ENCODE data around the gene SEPTIN8.

Gene SEPTIN8

GRCh38 chr5:132762246-132763000 lies 14.6 kb downstream of the SEPTIN8 start:
- DNase-seq = no peak

DNA sequence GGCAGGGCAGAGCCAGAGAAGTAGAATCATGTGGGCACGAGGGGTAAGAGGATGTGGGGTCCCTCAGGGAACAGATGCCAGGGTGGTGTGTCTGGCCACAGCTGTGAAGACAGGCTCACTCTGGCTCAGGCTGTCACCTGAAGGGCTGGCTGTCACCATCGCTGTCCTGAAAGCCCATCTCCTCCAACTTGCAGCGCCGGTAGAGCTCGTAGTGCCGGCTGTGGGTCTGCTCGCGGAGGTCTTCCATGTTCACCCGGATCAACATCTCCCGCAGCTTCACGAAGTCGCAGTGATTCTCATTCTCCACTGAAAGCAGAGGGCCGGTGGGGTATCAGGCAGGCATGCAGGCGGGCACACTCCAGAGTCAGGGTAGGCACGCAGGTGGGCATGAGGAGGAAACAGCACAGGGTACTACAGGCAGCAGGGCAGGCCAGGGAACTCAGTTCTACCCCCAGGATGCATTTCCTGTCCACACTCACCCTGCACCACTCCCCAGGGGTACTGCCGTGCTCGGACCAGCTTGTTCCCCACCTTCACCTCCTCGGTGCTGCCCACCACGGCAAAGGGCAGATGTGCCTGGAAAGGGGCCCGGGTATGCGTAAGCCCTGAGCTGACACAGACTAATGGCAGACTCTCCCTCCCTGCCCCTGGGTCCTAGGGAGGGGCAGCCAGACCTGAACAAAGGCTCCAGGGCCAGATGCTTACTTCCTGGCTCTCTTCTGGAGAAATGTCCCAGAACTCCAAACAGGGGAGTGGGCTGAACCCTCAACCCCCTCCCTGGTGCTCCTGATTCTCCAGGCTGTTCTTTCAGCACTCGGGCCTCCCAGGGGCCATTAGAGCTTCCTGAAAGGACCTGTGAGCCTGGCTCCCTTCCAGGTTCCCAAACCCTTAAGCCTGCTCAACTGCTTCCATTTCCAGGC lies 15.5 kb downstream of the SEPTIN8 start:
- no peak for DNase-seq

- DNase-seq = no peak
Observed at GRCh38 chr5:132760601-132761317, 16.3 kb downstream of the SEPTIN8 start.

- no peak for DNase-seq
Observed at GRCh38 chr5:132760049-132760420, 17.0 kb downstream of the SEPTIN8 start.

DNA sequence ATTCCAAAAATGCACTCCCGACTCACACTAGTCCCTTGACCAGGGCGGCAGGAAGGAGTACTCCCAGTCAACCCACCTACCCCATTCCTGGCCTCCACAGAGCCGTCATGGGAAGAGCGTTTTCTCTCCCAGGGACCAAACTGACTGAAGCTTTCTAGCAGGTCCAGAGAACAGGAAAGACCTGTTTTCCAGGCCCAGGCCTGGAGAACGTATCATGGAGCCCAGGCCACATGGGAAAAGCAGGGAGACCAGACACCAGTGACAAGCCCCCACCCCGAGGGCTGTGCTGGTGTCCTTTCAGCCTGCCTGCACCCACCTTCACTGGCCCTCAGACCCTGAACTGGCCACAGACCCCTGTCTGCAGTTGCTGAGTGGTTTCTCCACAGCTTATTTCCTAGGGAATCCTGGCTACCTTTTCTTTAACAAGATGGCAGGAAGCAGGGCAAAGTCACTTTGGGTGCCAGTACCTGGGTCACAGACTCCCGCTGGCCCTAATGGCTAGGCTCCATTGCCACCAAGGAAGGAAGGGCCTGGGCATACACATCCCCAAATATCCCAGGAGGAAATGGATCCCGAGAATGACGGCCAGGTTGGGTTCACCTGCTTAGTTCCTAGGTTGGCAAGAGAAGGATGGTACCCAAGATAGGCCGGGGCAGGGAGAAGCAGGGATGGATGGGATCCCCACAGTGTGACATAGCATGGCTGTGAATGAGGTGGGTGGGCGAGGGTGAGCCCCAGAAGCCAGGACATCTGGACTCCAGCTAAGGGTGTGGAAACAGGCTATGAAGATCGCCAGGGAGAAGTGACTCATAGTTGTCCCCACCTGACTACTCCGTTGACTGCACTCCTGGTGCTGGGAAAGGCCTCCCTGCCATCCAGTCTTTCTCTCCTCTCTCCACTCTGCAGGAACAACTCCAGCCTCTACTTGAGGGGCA lies 17.7 kb downstream of the SEPTIN8 start:
- DNase-seq = no peak

GRCh38 chr5:132758451-132758850 lies 18.6 kb downstream of the SEPTIN8 start:
- DNase-seq = no peak

DNA sequence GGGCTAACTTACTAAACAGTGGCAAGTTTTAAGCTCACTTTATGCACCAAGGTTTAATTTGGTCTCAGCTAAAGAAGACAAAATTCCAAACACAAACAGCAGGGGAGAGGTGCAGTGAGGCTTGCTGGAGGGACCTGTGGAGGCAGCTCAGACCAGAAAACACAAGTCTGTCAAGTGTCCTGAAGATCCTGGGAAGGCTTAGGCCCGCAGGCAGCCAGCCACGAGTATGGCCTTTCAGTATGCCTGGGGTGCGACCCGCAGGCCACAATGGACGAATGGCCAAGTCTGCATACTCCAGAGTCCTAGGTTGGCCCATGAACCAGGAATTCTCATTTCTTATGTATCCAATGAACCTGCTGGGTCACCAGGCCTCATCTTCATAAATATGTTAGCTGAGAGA lies 20.5 kb downstream of the SEPTIN8 start:
- no peak for DNase-seq

- no peak for DNase-seq
Observed at GRCh38 chr5:132754947-132755346, 22.1 kb downstream of the SEPTIN8 start.

- DNase-seq = no peak
Observed at GRCh38 chr5:132754111-132754510, 22.9 kb downstream of the SEPTIN8 start.

- no peak for DNase-seq
Observed at GRCh38 chr5:132753135-132753987, 23.7 kb downstream of the SEPTIN8 start.

DNA sequence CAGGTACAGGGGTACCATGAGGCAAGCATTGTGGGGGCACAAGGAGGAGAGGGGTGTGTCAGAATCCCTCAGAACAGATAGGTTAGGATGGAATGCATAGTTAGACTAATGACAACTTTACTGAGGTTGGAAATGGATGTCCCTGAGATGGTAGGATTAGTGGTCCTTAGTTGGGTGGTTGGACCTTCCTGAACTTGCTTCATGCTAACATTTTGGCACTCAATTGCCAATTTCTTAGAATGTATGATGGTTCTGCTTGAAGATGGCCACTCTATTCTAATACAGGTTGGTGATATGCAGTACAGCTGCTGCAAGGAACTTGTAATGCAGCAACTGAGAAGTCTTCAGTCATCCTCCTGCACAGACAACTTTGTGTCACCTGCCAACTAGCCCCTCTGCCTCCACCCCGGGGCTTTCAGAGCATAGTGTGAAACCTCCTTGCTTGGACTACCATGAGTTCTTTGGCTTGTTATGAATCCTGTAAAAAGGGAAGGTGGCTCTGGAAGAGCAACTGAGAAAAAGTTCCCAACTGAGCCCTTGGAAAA lies 24.4 kb downstream of the SEPTIN8 start:
- DNase-seq = no peak

GRCh38 chr5:132751971-132752580 lies 25.0 kb downstream of the SEPTIN8 start:
- no peak for DNase-seq

DNA sequence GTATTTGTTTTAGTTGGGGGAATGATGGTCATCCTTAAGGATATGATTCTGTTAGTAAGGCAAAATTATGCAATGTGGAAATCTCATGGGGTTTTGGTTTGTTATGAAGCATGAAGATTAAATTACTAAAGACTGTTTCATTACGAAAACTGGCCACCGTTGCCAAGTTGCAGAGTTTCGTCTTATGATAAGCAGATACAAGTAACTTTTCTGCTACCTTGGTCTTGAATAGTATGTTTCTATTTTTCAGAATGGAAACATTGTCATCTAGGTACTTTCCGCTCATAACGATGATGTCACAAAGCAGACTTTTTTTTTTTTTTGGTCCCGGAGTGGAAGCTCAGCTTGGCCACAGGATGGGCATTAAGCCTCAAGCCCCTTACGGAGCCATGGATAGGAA lies 25.6 kb downstream of the SEPTIN8 start:
- no peak for DNase-seq

DNA sequence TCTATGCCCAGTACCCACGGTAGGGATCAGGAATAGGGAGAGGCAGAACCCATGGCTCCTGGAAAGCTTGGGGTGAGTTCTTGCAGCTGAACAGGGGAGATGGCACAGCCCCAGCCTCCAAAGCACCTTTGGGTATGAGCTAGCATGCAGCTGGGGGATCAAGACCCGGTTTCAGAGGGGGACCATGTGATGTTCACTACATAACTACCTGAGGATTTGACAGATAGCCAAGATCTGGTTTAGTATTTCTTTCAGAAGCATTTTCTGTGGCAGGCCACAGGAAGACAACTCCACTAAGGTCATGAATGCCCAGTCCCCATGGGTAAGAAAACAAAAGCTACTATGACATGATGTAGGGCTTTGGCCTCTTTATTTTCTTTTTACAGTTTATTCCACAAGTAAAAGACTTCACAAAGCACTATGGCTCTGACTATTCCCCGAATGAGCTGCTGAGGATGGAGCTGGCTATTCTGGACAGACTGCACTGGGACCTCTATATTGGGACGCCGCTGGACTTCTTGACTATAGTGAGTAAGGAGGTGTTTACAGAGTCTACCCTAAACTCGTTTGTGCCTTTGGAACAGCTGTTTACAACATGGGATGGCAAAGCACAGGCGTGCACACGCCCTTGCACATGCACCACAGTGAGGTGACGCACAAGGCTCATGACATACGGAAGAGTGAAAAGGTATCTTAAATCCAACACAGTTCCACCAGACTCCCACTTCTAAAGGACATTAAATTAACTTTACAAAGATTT lies 26.4 kb downstream of the SEPTIN8 start:
- no peak for DNase-seq

DNA sequence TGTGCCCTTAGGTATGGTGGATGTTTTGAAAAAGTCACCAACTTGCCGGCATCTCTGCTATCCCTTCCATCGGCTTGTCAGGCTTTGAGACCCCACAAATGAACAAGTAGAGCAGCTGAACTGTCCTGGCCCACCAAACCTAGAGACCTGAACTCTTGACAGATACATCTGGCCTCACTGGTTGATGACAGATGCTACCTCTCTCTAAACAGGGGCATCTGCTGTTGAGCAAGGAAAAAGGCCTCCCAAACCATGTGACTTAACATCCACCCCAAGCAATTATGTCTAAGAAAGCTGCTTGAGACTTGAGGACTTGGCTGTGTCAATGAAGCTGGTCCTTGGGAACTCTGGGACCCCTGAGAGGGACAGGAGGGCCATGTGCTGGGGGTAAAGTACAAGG lies 27.5 kb downstream of the SEPTIN8 start:
- DNase-seq = no peak

DNA sequence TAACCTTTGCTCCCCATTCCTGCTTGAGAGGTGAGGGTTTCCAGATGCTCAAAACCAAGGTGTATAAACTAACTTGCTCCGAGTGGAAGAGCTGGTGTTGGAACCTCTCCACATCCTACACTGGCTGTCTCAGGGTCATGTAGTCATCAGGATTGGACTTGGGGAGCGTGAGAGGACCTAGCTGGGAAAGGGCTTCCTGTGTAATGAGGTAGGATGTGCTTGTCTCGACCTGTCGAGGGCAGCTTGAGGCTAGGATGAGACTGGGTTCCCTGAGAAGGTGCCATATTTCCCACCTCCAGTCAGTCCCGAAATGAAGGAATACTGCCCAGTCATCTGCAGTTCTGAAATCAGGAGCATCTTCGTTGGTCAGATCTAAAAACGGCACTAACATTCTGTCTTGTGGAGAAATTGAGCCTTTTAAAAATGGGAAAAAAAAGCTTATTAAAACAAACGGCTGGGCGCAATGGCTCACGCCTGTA lies 28.5 kb downstream of the SEPTIN8 start:
- no peak for DNase-seq

DNA sequence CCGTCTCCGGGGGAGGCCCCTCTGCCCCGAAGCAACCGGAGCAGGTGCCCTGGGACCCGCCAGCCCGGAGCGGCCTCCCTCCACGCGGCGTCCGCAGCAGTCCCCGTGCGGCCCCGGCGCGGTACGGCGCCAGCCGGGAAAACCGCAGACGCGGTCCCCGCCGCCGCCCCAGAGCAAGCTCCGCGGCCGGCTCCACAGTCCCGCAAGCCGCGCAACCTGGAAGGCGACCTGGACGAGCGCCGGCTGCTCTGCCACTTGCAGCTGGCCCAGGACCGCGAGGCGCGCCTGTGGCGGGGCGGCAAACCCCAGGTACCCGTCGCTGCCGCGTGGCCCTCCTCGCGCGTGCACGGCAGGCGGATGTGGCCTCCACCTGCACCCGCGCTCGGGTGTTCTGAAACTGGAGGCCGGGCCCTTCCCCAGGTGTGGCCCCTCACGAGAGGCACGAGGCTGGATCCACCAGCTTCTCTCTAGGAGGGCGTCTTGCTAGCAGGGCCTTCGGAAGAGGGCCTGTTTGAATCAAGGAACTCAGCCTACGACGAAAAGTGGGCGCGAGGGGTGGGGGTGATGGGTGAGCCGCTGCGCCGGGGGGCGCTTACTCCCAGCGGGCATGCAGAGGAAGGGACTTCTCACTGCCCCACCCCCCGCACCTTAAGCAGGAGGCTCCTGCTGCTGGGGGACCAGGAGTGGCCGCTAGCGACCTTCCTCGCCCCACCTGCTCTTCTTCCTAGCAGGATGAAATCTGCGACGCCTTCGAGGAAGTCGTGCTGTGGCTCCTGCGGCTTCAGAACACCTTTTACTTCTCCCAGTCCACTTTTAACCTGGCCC lies 29.2 kb downstream of the SEPTIN8 start:
- DNase-seq = no peak

DNA sequence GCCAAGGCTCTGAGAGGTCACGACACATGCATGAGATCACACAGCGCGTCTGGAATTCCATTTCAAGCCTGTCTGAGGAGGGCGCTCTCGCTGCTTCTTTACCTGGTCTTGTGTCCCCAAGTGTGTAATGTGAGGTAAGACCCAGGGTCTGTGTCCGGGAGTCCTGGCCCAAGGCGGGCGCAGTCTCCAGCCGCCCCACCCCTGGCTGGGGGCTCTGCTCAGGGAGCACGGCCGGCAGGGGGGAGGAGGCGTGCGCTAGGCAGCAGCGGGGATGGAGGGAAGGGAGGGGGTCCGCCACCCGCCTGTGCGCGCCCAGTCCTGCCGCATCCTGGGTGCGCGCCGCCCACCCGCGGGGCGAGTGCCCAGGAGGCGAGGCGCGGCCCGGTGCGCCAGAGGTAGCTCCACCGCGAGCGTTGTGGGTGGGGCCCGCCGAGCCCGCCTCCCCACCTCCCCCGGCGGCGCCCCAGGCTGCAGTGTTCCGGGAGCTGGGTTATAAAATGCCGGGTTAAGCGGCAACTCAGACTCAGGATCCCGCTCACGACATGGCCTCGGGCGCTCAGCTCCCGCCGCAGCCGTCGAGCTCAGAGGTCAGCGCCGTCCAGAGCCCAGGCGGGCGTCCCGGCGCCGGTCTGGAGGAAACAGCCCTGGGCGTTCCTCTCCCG lies 30.0 kb downstream of the SEPTIN8 start, which contains the start of gene CCNI2:
Gene CCNI2, plus strand, starts transcription at position 473 of the 662 bp plus-strand sequence. Its CDS starts 70 bp downstream, at position 543.
- no peak for DNase-seq
